Endothelial cell of umbilical vein (primary cell): Measurements from ENCODE around the gene MTRF1L.

ENCODE experiments used
- CTCF ChIP-seq, 2 donors: IDR thresholded peaks; 1 replicate in 1 of 2; 2 replicates in 1 of 2; pipeline ENCODE4 v1.5.1; 2011; ENCODE audit warnings: low read length in 2 of 2, mild to moderate bottlenecking in 2 of 2, moderate library complexity in 2 of 2, control low read depth in 1 of 2, inconsistent platforms in 1 of 2, low read depth in 1 of 2; ENCODE audit not compliant: insufficient read depth in 1 of 2; ENCODE audit errors: extremely low read depth in 1 of 2
- EZH2 ChIP-seq: IDR thresholded peaks from 2 replicates; pipeline ENCODE4 v1.6.1; 2012; ENCODE audit warnings: borderline replicate concordance, low read depth, mild to moderate bottlenecking, moderate library complexity, low read length, inconsistent platforms; ENCODE audit not compliant: severe bottlenecking
- POLR2AphosphoS5 ChIP-seq: IDR thresholded peaks from 2 replicates; pipeline ENCODE4 v1.6.1; 2012; ENCODE audit warnings: low read depth, mild to moderate bottlenecking, control low read depth, low read length, moderate library complexity; ENCODE audit not compliant: insufficient read depth

GRCh38 chr6:152993847-152994246 is 8.7 kb downstream of the MTRF1L start:
- TF ChIP-seq CTCF (IDR thresholded peaks at IDR 0.05; ENCODE audit: extremely low read depth in 1 of 2, insufficient read depth in 1 of 2, low read depth in 1 of 2, low read length in 2 of 2) (no peak), EZH2 (no peak), POLR2AphosphoS5 (no peak)
